Measurements from ENCODE around the gene BCAS3.
"Not testable (repeated sequence)": the region's sequence is repeated elsewhere in the genome, so short reads cannot be mapped to it uniquely, and the experiment has no call there.

BCAS3 gene

DNA sequence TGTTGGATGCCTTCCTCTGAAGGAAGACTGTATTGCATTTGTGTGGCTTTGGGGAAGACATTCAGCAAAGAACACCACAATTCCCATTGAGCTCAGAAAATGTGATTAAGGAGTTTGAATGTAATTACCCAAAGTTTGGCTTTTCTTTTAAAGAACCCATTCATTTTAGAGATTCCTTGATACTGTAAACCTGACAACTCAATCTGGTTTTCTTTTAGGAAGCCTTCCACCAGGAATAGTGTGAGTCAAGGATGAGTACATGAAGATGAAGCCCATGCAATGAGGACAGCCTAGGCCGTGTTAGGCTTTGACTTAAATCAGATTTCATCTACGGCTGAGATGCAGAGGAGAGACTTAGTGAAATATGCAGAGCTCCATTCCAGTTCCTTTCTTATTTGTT lies 450.3 kb downstream of the BCAS3 start:
- DNase-seq (ENCODE audit: low read depth in 2 of 2): no peak

DNA sequence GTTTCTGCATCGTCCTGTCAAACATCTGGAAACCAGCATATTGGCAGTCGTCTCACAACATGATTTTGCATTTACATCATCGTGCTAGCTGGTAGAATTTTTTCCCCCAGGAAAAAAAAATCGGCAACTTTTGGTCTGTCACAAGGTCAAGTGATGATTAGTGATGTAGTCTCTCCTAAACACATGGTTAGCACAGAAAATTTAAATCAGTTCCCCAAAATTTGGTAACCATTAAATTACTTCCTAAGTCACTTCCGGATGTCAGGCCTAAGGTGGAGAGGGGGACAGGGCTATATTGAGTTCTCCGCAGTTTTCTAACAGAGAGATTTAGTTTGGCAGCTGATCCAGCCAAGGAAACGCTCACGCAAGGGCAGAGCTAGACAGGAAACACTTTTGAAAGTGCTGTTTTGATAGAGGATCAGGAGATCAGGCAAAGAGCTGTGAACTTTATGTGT lies 451.0 kb downstream of the BCAS3 start:
- DNase-seq (ENCODE audit: low read depth in 2 of 2): no peak

DNA sequence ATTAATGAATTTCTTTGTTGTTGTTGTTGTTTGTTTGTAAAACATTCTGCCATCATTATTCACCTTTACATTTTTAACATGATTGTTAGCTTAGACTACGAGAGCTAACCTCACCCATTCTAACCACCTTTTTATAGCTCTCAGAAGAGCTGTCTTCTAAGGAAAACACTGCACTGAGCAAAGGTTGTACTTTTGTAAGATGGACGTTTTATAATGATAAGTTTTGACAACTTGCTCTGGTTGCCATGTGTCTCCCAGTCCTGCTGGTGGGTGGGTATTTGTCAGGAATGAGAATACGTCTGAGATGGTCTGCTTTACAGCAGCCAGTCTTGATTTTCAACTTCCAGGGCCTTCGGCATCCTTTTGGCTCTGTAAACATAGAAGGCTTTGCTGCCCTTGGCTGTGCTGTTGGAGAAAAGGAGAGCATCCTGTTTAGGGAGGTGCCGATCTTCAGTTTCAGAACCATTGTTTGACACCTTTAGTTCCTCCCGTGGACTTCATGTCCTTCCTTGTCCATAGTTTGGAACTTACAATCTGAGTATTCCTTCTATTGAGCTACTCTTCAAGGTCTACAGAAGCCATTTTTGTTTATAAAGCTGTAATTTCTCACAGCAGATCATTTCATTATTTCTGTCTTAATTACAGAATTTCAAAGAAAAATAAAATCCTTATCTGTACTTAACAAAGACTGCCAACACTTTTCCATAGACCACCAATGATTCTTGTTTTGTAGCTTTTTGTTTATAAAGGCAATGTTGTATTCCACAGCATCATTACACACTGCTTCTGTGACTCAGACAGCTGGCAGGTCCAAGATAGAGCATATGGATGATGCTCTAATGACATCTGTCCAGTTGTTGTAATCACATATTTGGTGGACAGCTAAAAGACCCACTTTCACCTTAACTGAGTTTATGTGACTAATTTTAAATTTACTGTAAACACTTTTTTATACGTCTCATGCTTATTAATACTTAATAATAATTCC lies 451.9 kb downstream of the BCAS3 start:
- no peak for DNase-seq (ENCODE audit: low read depth in 2 of 2)

DNA sequence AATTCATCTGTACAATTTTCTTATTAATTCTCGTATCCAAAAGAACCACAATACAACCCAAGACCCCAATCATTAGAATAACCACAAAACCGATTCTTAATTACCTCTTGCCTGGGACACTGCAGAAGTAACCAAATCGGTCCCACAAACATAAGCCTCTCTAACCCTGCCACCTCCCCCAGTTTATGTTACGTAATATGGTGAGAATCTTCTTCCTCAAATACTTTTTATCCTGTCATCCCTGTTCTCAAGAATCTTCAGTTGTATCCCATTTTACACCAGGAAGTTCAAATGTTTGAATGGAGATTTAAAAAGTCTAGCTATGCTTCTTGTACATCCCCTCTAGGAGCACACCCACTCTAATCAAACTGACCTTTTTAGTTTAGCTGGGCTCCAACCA lies 452.7 kb downstream of the BCAS3 start:
- no peak for DNase-seq (ENCODE audit: low read depth in 2 of 2)

DNA sequence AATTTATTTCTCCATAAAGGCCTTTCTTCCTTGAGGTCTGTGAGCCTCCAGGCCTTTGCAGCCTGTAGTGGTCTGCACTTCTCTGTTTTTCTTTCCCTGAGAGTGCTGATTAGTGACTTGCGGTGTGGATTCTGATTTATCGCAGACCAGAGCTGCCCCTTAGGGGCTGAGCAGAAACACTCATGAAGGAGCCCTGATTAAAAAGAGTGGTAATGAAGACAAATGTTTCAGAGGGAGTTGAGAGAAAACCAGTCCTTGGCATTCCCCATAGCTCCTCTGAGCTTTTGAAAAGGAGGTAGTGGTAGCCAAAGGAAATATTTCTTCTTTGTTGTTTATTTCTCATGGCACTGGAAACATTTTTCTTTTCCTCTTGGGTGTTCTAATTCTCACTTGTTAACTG lies 453.9 kb downstream of the BCAS3 start:
- DNase-seq (ENCODE audit: low read depth in 2 of 2): no peak

DNA sequence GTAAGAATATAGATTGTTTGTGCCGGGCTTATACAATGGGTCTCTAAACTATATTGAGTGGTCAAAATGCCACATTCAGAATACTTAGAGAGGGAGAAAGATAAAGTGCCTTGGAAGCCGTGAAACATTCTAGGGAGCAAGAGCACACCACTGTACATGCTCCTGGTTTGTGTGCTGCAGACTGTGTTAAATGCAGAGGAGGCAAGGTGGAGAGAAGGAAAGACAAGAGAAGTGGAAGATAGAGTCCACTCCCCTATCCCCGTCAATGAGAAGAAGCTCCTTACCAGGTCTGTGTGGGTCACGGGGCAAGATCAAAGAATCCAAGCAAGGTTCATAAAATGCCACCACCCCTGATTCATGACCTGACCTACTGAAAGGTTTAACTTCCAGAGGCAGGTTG lies 454.9 kb downstream of the BCAS3 start:
- no peak for DNase-seq (ENCODE audit: low read depth in 2 of 2)

DNA sequence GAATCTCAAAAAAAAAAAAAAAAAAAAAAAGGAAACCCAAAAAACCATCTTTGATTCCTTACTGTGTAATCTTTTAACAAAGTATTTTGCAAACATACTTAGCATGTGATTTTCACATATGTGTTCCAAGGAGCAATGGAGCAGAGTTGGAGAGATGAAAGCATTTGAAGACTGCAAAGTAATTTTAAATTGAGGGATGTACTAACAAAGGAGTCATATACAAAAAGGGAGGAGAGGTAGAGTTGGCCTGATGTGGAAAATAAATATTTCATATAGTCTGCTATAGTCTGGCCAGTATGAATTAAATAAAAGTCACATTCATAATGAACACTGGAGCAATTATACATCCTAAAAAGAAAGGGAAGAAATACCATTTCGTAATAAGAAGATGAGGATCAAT lies 456.2 kb downstream of the BCAS3 start:
- DNase-seq (ENCODE audit: low read depth in 2 of 2): no peak

DNA sequence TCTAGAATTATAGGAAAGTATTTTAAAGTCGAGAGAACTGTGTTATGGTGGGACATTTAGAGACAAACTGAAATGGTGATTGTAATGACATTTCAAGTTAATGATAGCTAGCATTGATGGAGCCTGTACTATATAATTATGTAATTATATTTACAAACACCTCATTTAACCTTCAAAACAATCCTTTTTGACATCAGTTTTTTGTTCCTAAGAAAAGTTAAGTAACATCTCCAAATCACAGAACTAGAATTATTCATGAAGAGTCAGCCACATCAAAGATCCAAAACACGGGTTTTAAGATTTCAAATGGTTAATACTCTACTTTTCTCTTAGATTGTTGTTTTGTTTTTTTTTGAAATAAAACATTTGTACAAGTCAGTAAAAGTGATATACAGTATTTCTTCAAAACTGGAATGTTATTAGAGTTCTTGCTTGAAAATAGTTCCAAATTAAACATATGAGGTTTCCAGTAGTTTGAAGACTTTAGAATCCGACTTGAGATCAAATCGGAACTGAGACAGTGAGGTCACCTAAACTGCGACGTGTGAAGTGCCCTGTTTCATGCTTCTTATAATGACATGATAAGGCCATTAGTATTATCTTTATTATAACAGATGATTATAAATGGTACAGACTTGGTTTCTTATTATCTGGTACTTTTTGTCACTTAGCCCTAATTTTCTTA lies 457.0 kb downstream of the BCAS3 start:
- DNase-seq (ENCODE audit: low read depth in 2 of 2): no peak

DNA sequence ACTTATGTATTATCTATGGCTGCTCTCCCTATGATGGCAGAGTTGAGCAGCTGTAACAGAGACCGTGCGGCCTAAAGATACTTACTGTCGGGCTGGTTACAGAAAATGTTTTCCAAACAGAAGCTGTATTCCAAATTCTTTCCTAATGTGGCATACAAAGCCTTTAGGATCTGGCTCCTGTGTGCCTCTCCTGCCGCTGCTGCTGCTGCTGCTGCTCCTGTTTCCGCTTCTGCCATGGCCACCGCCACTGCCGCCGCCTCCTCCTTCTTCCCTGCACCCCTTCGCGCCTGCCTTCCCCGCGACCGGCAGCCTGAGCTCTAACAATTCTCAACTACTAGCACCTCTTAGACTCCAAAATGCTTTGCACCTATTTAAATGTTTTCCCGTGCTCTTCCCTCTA lies 458.1 kb downstream of the BCAS3 start:
- no peak for DNase-seq (ENCODE audit: low read depth in 2 of 2)

DNA sequence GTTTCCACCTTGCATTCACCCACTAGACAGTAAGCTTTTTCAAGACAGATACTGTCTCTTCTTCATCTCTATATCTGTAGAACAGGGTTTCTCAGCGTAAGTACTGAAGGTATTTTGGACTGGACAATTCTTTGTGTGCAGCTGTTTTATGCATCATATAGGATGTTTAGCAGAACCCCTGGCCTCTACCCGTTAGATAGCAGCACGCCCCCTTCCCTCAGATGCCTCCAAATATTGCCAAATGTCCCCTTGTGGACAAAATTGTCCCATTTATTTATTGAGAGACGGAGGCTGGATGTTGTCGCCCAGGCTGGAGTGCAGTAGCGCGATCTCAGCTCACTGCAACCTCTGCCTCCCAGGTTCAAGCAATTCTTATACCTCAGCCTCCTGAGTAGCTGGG lies 458.6 kb downstream of the BCAS3 start:
- DNase-seq (ENCODE audit: low read depth in 2 of 2): no peak

DNA sequence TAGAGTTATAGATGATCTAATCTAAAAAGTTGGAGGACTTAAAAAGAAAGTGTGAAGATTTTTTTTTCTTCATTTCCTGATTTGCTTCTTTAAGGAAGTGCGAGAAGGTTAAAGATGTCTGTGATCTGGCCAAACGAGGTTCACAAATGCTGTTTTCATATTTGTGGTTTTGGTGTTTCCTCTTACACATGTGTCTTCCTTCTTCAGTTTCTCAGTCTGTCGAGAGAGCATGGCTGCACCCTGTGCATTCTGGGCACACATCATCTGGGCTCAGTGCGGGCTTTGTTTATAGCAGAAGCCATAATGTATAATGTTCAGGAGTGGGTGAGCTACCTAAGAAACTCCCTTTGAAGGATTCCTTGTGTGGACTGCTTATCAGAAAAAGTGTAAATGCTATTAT lies 461.6 kb downstream of the BCAS3 start:
- DNase-seq (ENCODE audit: low read depth in 2 of 2): peak in 1 of 2 donors; percentile 17

DNA sequence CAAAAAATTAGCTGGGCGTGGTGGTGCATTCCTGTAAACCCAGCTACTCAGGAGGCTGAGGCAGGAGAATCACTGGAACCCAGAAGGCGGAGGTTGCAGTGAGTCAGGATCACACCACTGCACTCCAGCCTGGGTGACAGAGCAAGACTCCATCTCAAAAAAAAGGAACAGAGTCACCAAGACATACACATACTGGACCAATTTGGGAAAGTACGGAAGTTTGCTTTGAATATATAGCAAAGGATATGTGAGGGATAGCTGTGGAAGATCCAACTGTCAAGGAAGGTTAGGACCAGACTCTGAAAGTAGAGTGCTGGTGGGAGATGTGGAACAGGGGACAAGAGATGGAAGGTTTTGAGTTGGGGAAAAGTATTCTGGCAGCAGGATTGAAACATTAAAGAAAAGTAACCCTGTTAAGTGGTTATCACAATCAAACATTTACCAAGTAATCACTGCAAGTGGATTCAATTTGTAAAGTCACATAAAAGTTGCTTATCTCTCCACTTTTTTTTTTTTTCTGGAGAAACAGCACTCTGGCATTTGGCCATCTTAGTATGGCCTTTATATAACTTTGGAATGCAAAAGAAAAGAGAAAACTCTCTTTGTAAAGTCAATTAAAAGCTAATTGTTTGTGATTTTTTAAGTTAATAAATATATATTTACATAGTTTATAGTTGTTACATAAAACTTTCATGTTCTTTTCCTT lies 462.6 kb downstream of the BCAS3 start:
- DNase-seq (ENCODE audit: low read depth in 2 of 2): no peak

DNA sequence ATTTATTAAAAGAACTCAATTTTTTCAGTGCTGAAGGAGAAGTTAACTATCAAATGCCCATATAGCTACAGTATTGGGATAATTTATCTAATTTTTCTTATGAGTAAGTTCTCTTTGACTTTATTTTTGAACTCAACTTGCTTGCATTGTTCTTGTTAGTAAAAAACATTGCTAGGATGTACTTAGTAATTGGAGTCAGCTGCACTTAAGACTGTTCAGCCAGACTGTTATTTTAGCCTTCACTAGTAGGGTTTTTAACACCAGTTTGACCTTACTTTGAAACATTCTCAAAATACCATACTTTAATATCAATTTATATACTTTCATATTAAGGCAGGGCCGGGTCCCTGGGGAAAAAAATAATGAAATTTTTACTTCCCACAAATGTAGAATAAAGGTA lies 465.4 kb downstream of the BCAS3 start:
- DNase-seq (ENCODE audit: low read depth in 2 of 2): no peak

DNA sequence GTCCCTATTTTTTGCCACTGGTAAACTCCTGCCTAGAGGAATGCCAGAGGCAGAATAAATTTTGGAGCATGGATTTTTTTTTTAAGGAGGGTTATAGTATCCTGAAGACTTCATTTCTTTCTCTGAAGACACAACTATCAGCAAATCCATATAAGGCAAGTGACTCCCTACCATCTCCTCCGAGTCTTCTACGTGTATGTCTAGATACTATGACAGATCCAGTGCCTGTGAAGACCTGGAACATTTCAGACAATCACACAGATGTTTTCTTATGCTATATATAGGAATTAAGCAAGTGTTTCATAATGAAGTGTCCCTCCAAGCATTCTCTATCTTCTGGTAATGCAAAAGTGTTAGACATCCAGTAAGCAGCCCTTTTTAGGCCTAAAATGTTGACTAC lies 466.5 kb downstream of the BCAS3 start:
- no peak for DNase-seq (ENCODE audit: low read depth in 2 of 2)

DNA sequence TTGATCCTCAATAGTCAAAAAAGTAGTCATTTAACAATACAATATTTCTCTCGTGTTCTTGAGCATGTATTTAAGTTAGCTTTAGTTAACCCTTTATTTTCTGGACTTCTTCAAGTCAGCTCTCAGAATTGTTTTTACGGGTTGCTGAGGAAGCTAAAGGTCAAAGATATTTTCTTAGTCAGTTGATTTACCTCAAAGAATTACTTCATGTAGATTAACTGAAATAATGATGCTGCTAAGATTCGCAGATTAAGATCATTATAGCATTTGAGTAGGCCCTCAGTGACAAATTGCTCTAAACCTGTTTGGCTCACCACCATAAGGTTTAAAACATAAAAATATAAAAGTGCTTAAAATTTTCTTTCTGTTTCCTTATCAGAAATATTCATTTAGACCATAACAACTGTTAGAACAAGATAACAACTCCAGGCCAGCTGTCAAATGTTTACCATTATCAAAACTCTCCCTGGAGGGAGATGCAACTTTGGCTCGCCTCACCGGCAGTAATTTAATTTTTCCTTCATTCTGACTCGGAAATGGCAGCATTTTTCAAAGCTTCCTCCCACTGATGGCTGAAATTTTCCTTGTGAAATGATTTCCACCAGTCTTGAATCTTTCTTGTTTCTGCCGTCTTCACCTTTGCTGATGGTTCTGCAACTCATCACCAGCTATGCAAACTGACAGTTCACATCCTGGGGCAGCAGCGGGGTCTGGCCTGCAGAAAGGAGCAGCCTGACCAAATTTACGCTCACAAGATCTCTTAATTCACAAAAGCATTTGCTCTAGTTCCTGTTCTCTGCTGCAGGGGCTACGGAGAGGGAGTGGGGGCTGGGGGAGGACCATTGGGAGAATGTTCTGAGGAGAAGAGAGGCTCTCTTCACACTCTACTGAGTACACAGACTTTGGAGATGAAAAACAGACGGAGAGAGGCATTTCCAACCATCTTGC lies 467.2 kb downstream of the BCAS3 start:
- DNase-seq (ENCODE audit: low read depth in 2 of 2): no peak

DNA sequence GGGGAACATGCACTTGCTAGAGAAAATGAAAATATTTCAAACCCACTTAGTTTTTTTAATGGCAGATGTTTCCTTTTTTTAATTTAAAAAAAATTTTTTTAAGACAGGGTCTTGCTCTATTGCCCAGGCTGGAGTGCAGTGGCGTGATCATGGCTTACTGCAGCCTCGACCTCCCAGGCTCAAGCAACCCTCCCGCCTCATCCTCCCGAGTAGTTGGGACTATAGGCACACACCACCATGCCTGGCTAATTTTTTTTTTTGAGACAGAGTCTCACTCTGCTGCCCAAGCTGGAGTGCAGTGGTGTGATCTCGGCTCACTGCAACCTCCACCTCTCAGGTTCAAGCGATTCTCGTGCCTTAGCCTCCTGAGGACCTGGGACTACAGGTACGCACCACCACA lies 469.2 kb downstream of the BCAS3 start:
- DNase-seq (ENCODE audit: low read depth in 2 of 2): not testable (repeated sequence)

DNA sequence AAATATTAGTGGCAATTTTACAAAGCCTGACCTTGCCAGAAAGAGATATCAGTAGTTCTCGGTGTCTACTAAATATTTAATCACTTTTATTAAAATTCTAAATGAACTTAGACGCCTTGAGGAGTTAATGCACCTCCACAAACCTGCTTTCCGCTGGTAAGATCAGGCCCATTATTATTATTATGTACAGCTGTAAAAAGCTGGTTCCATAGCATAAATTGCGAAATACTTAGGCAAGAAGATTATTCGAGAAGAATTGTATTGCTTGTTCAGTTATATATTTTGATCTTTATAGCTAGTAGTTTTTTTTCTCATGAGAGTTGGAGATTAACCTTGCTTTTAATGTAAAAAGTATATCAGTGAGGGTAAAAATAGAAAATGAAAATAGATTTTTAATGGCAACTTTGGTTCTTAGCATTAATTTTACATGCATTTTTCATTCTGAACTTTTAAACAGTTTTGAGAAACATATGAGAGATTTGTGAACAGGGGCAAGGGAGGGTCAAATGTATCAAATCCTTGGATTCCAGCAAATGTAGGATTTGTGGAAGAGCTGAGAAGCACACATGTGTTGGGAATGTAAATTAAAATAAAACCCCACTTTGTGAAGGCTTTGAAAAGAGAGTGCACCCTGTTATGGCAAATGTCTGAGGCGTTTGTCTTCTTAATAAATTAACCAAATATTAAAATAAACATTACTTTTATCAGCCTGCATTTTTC lies 471.6 kb downstream of the BCAS3 start:
- no peak for DNase-seq (ENCODE audit: low read depth in 2 of 2)

DNA sequence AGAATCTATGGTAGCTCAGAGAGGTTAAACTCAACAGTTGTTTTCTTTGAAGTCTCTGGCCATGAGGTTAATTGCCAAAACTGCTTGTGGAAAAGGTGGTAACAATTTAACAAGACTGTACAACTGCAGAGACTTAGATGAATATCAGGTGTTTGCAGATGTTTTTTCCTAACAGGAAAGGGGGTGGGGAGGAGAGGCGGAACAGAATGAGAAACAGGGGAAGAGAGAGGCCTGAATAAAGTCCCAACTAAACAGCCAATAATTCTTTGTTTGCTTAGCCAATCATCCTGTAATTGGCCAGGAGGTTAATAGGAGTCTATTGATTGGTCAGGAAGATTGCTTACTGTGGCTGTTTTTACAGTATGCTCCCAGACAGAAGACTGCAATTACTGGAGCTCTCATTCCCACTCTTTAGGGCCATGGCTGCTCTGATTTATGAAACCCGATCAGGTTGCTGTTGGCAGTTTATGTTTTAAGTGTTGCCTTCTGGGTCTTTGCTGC lies 472.3 kb downstream of the BCAS3 start:
- no peak for DNase-seq (ENCODE audit: low read depth in 2 of 2)

DNA sequence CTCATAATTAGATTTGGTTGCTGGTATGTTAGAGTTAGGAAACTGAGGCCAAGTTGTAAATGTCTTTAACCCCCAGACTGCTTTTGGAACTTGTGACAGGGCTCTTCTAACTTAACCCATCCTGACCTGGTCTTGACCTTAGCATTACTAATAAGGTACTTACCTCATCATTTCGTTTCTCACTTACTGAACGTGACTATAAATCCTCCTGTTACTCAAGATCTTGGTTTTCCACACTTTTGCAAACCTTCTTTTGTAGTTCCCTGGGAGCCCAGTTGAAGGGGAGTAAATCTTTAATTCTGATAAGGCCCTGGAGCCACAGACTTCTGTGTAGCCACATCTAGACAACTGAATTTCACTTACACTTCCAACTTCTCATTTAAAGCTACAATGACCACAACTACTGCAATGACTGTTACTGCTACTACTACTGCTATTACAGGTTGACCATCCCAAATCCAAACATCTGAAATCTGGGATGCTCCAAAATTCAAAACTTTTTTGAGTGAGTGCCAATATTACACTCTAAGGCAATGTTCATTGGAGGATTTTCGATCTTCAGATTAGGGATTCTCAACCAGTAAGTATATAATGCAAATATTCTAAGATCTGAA lies 473.1 kb downstream of the BCAS3 start:
- no peak for DNase-seq (ENCODE audit: low read depth in 2 of 2)

DNA sequence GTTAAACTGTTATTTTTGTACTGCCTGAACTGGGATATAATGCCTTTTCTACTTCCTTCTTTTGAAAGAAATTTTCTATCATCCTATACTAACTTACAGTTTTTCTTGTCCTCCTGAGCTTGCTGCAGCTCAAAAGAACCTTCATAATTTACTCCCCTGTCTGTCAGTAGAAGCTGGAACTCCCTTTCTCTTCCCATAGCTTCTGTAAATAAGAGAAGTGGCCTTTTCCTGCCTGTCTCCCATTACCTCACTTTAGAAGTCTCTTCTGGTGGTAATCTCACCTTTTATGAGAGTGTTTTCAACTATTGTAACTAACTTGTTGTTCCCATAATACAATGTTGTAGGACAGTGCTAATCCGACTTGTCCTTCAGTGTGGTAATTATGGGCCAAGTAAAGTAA lies 475.2 kb downstream of the BCAS3 start:
- no peak for DNase-seq (ENCODE audit: low read depth in 2 of 2)
